HepG2 (cell line): ENCODE results near the gene WNT3A. TPM values are rescaled to one million over a fixed set of nuclear protein-coding genes. Genes with fewer than 3 reads are reported as not detected.
A peak's percentile ranks its signal among the peaks of the same experiment; 100 is the strongest.

Experiments used
- ATAC-seq: fragments of 200-7000 bp; cut with Tn5 transposase; 3 replicates; pipeline ENCODE4 v1.9.1; 2020; ENCODE audit warnings: mild to moderate bottlenecking, moderate library complexity
- BruUV-seq: library from RNA; stranded (reverse); fragments of 400-500 nt; replicated peaks from 2 replicates; lab custom pipeline; 2021; lab: Mats Ljungman, UMichigan
- CTCF ChIA-PET: fragments of 300-600 bp; formaldehyde crosslinking; extraction: SDS; loops from one replicate; lab custom pipeline; 2021; ENCODE audit warnings: low total read pairs, inconsistent platforms, low intra/inter-chr PET ratio; lab: Yijun Ruan, JAX
- POLR2A ChIA-PET: fragments of 350-600 bp; sonication (Branson Sonifier 250); formaldehyde crosslinking; loops from one replicate; lab custom pipeline; 2020; ENCODE audit warnings: antibody characterized with exemption, inconsistent platforms; lab: Yijun Ruan, JAX
- DNase-seq: peaks from one replicate; pipeline ENCODE4 v3.0.0-alpha.2; 2015; ENCODE audit warnings: low spot score
- FAIRE-seq: peaks from 3 replicates; lab custom pipeline; 2011; peaks lifted over from hg19 to GRCh38; lab: Jason Lieb, UNC
- H2AFZ ChIP-seq: one replicate; pipeline ENCODE4 v1.6.1; 2011; ENCODE audit warnings: low read length, inconsistent platforms
- H3K27ac ChIP-seq: fragments of 300-600 bp; 3 replicates; pipeline ENCODE4 v1.8.0; 2011; ENCODE audit warnings: mixed run types, mild to moderate bottlenecking, mixed read lengths, low read length, inconsistent platforms; ENCODE audit not compliant: insufficient read depth; ENCODE audit errors: extremely low read length
- H3K27me3 ChIP-seq, 2 experiments: fragments of 200-600 bp in 1 of 2; 2 replicates in 1 of 2; 3 replicates in 1 of 2; pipeline versions ENCODE4 v1.6.0 to v1.8.0; 2011; ENCODE audit warnings: low read length in 2 of 2, mild to moderate bottlenecking in 2 of 2, moderate library complexity in 2 of 2, inconsistent platforms in 1 of 2; ENCODE audit not compliant: insufficient read depth in 2 of 2, control insufficient read depth in 1 of 2
- H3K36me3 ChIP-seq, 2 experiments: fragments of 200-600 bp in 1 of 2; replicated peaks in 1 of 2; 2 replicates in 1 of 2; 3 replicates in 1 of 2; pipeline versions ENCODE4 v1.5.1 to v1.8.0; 2011; ENCODE audit warnings: low read length in 2 of 2, inconsistent platforms in 1 of 2; ENCODE audit not compliant: insufficient read depth in 2 of 2, control insufficient read depth in 1 of 2
- H3K4me1 ChIP-seq: 2 replicates; pipeline ENCODE4 v1.5.1; 2012; ENCODE audit warnings: low read length, inconsistent platforms; ENCODE audit not compliant: insufficient read depth
- H3K4me2 ChIP-seq: 2 replicates; pipeline ENCODE4 v1.6.0; 2011; ENCODE audit warnings: low read depth, low read length, inconsistent platforms
- H3K4me3 ChIP-seq, 3 experiments: fragments of 200-600 bp in 1 of 3; sonication (generic), shearing (Covaris generic) in 1 of 3; replicated peaks in 1 of 3; 2 replicates each; pipeline ENCODE4 v1.5.1; 2011 to 2016; ENCODE audit warnings: low read length in 3 of 3, inconsistent platforms in 2 of 3, low read depth in 2 of 3, mild to moderate bottlenecking in 2 of 3, control low read depth in 1 of 3, mixed read lengths in 1 of 3; ENCODE audit not compliant: insufficient read depth in 1 of 3
- H3K79me2 ChIP-seq: one replicate; pipeline ENCODE4 v1.6.1; 2011; ENCODE audit warnings: low read length, inconsistent platforms; ENCODE audit not compliant: insufficient read depth
- H3K9ac ChIP-seq: 2 replicates; pipeline ENCODE4 v1.6.0; 2011; ENCODE audit warnings: mild to moderate bottlenecking, low read depth, low read length, inconsistent platforms; ENCODE audit not compliant: insufficient read depth
- H3K9me3 ChIP-seq: 2 replicates; pipeline ENCODE4 v1.5.1; 2012; ENCODE audit warnings: mild to moderate bottlenecking, low read length
- H4K20me1 ChIP-seq: 2 replicates; pipeline ENCODE4 v1.6.0; 2011; ENCODE audit warnings: inconsistent platforms, mild to moderate bottlenecking, low read length, moderate library complexity; ENCODE audit not compliant: insufficient read depth
- FOXO1 ChIP-seq: sonication (generic); formaldehyde crosslinking; IDR thresholded peaks from 2 replicates; pipeline ENCODE4 v1.4.0; 2020; ENCODE audit warnings: missing genetic modification reagents
- GTF2F1 ChIP-seq: fragments of 150-350 bp; IDR thresholded peaks from 2 replicates; pipeline ENCODE4 v1.6.1; 2014; ENCODE audit warnings: low read length
- HNRNPH1 ChIP-seq: fragments of 200-400 bp; formaldehyde crosslinking; optimal IDR thresholded peaks from 2 replicates; pipeline ENCODE3; 2017; ENCODE audit warnings: mild to moderate bottlenecking, low read depth, low read length
- HNRNPK ChIP-seq: fragments of 200-400 bp; formaldehyde crosslinking; IDR thresholded peaks from 2 replicates; pipeline ENCODE4 v1.6.1; 2018; ENCODE audit warnings: low read length, low read depth, moderate library complexity, mild to moderate bottlenecking; ENCODE audit not compliant: poor library complexity, severe bottlenecking
- RBM22 ChIP-seq: fragments of 200-400 bp; formaldehyde crosslinking; optimal IDR thresholded peaks from 2 replicates; pipeline ENCODE3; 2017; ENCODE audit warnings: mild to moderate bottlenecking, low read length, moderate library complexity
- ZFP1 ChIP-seq: IDR thresholded peaks from 2 replicates; pipeline ENCODE4 v1.6.1; 2016
- ZMYM4 ChIP-seq: sonication (generic); formaldehyde crosslinking; IDR thresholded peaks from 2 replicates; pipeline ENCODE4 v1.8.1; 2023; ENCODE audit warnings: mild to moderate bottlenecking, missing genetic modification reagents
- ZNF143 ChIP-seq: sonication (generic); formaldehyde crosslinking; IDR thresholded peaks from 2 replicates; pipeline ENCODE4 v1.4.0; 2020; ENCODE audit warnings: missing genetic modification reagents
- ZNF614 ChIP-seq: IDR thresholded peaks from 2 replicates; pipeline ENCODE4 v1.6.1; 2018; ENCODE audit warnings: missing biosample characterization, missing genetic modification reagents, inconsistent platforms, borderline replicate concordance
- ZNF652 ChIP-seq: IDR thresholded peaks from 2 replicates; pipeline ENCODE4 v1.6.1; 2016; ENCODE audit warnings: low read depth, borderline replicate concordance
- WGBS: methylation state at CpG from one replicate; pipeline ENCODE4 v1.1.6; 2017; ENCODE audit warnings: low lambda C conversion rate; 5-methylcytosine and 5-hydroxymethylcytosine counted together
- in situ Hi-C: cut with HindIII; loops from 2 replicates; pipeline ENCODE4 v1.10.0; 2017; ENCODE audit warnings: low pct_unique_long_range_greater_than_20kb; ENCODE audit not compliant: extremely low pct_ligation_motif_present
- intact Hi-C: fragments of 100-400 bp; cut with micrococcal nuclease; formaldehyde crosslinking; loops from one replicate; pipeline ENCODE4 v1.10.0; 2022; ENCODE audit not compliant: unreplicated experiment
- polyA plus RNA-seq, 8 experiments: library from polyadenylated mRNA; depleted of rRNA in 3 of 8; stranded (reverse) in 7 of 8; unstranded in 1 of 8; fragments of >200 nt; fragmentation: Illumina TruSeq in 4 of 8; extraction: Trizol in 4 of 8; gene quantifications; 2 replicates each; pipeline versions ENCODE4 v1.2.1 to v1.2.3, GENCODE V29; 2011 to 2016; ENCODE audit warnings: low read depth in 4 of 8, missing spikeins in 1 of 8, mixed read lengths in 1 of 8; ENCODE audit not compliant: insufficient read depth in 1 of 8
- total RNA-seq, 5 experiments: library from RNA; depleted of rRNA; stranded (reverse); fragments of >200 nt; fragmentation: Illumina TruSeq; extraction: Trizol; gene quantifications; 2 replicates each; pipeline ENCODE4 v1.2.3, GENCODE V29; 2016; ENCODE audit warnings: low read depth in 1 of 5
- TF ChIP-seq, protein P1 (sequence below): sonication (generic); formaldehyde crosslinking; IDR thresholded peaks from 2 replicates; pipeline ENCODE4 v1.8.0; 2022; ENCODE audit warnings: mild to moderate bottlenecking, missing genetic modification reagents, borderline replicate concordance

The WNT3A gene
- total and polyA plus RNA-seq, 2 of the 13 experiments (the other 11 are each of a cell fraction or from before 2014, with no cell fraction given) = not detected

DNA sequence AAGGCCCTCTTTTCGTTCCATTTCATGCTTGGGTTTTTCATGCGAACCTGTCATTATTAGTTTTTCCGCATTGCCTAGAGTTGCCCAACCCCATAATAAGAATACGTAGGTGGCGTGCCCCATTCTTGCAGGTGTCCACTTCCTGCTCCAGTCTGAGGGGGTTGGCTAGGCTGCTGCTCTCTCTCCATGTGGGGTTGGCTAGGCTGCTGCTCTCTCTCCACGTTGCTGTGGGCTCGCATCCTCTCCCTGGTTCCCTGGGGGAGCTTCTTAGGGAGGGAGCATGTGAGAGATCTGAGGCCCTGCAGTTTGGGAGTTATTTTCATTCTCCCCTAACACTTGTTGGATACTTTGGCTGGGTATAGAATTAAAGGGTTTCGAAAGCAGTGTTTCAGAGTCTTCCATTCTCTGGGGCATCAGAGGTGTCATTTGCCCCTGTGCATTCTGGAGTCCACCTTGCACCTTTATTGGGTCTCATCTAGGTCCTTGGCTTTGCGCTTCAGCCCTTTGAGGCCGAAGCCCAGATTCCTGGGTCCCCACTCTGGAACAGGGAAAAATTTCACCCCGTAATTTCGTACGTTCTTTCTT lies 87.7 kb downstream of the WNT3A start:
- Histone ChIP-seq H3K36me3 (peaks cover 21 to 75% of the 10 kb centered on the region in 2 experiments; a peak in 4 of 5 replicates), H3K4me3 (no peak overlapping the region), H3K4me2 (no peak overlapping the region), H3K9ac (no peak overlapping the region), H3K9me3 (peaks cover 26% of the 10 kb centered on the region), H2AFZ (no peak overlapping the region), H3K79me2 (peaks cover 86% of the 10 kb centered on the region), H3K27me3 (no peaks in the 10 kb centered on the region), H3K4me1 (peaks cover 24% of the 10 kb centered on the region), H4K20me1 (peaks cover 99% of the 10 kb centered on the region), H3K27ac (no peak overlapping the region)
- ChIA-PET CTCF (no interaction called here), POLR2A (interaction anchor here (0.6 kb wide), 1 partner anchor 11 kb away, joined by 3 read pairs; no protein-coding TSS in a partner anchor)
- 91% methylated on average over 13 of the region's 13 CpGs for WGBS
- no peak for DNase-seq
- intact Hi-C loops (no loop called here), in situ Hi-C loops (no loop called here)
- BruUV-seq = no TSS peak
- no peak for FAIRE-seq
- no peak for ATAC-seq
- TF ChIP-seq FOXO1 (CRISPR knock-in tag) = no peak
- no peak for TF ChIP-seq HNRNPK
- TF ChIP-seq, protein P1, sequence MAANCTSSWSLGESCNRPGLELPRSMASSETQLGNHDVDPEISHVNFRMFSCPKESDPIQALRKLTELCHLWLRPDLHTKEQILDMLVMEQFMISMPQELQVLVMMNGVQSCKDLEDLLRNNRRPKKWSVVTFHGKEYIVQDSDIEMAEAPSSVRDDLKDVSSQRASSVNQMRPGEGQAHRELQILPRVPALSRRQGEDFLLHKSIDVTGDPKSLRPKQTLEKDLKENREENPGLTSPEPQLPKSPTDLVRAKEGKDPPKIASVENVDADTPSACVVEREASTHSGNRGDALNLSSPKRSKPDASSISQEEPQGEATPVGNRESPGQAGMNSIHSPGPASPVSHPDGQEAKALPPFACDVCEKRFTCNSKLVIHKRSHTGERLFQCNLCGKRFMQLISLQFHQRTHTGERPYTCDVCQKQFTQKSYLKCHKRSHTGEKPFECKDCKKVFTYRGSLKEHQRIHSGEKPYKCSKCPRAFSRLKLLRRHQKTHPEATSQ (CRISPR knock-in tag) = no peak
- TF ChIP-seq ZFP1 (CRISPR knock-in tag) = peak; percentile 100
- peak; percentile 21 for TF ChIP-seq RBM22
- no peak for TF ChIP-seq ZMYM4 (CRISPR knock-in tag)
- TF ChIP-seq ZNF614 (CRISPR knock-in tag) = no peak
- TF ChIP-seq ZNF652 (CRISPR knock-in tag) = no peak
- no peak for TF ChIP-seq HNRNPH1
- TF ChIP-seq GTF2F1 = no peak
- no peak for TF ChIP-seq ZNF143 (CRISPR knock-in tag)
